Measurements from ENCODE around the gene REP15. TPM values are rescaled to one million over a fixed set of nuclear protein-coding genes. Genes with fewer than 3 reads are reported as not detected.

Gene REP15, protein sequence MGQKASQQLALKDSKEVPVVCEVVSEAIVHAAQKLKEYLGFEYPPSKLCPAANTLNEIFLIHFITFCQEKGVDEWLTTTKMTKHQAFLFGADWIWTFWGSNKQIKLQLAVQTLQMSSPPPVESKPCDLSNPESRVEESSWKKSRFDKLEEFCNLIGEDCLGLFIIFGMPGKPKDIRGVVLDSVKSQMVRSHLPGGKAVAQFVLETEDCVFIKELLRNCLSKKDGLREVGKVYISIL
- 0.28 to 0.62 TPM (median 0.40 TPM) in 5 replicates for total RNA-seq (2022; extraction: Qiagen RNA extraction)

DNA sequence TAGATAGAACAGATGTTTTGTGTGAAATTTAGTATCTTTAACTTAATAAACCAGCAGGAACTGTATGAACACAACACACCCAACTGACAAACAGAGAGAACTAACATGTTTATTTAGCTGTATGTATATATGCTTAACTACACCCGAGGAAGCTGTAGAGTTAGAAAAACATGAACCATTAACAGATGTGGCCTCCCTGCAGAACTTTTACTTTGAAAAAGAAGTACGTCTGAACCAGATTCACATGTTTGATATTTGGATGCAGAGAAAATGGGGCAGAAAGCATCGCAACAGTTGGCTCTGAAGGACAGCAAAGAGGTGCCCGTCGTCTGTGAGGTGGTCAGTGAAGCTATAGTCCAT lies at the start of gene REP15:
Gene REP15 (plus strand): TSS at position 155 of the 360 bp plus-strand sequence. CDS start 116 bp downstream, at position 271.

DNA sequence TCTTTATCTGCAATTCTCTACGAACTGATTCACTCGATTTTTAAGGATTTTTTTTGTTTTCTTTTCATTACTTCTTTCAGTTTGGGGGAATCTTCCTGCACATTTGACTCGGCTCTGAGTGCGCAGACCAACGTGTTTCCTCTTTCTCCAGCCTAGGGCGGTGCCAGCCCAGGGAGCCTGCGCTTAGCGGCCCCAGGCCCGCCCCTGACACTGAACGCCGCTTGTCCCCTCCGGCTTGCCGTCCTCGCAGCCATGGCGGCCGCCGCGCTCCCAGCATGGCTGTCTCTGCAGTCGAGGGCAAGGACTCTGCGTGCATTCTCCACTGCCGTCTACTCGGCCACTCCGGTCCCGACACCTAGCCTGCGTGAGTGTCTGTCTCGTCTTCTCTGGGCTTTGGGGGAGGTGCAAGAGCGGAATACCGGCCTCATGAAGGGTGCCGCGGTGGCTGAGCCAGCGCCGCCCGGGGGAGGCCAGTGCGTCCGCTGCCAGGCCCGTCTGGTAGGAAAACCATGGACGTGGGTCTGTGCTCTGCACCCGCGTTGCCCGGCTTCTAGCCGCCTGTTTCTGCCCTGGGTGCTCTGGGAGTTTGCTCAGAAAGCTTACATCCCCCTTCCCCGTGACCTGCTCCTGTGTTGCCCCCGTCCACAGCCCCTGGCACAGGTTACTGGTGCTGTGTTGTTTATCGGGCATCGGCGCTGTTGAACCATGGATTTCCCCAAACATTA lies 14.5 kb downstream of the REP15 start, which contains the start of gene MRPS35:
Gene MRPS35 (plus strand): TSS at position 241 of the 725 bp plus-strand sequence. CDS start 12 bp downstream, at position 253.

Other genes with a start within 250 kb of the REP15 start
- gene SMCO2, start 249.7 kb upstream of the REP15 start, total RNA-seq (2022; extraction: Qiagen RNA extraction) = 0.11 to 0.24 TPM in 2 of 5 replicates, not detected in the others
- gene PPFIBP1, start 172.2 kb upstream of the REP15 start, total RNA-seq (2022; extraction: Qiagen RNA extraction) = 16.7 to 30.3 TPM (median 26.8 TPM) in 5 replicates
- gene MRPS35, start 14.4 kb downstream of the REP15 start, total RNA-seq (2022; extraction: Qiagen RNA extraction) = 83.2 to 101 TPM (median 87.6 TPM) in 5 replicates
- 14.4 to 23.2 TPM (median 19.4 TPM) in 5 replicates for gene KLHL42, start 83.8 kb downstream of the REP15 start, total RNA-seq (2022; extraction: Qiagen RNA extraction)
- gene MANSC4, start 83.8 kb downstream of the REP15 start, total RNA-seq (2022; extraction: Qiagen RNA extraction) = not detected in 5 replicates

Data from A549 treated with dexamethasone at 1 μM for 4 hours (cell line).